Astrocyte (in vitro differentiated cells and primary cell): ENCODE results near the gene LAMTOR3. TPM values are rescaled to one million over a fixed set of nuclear protein-coding genes. Genes with fewer than 3 reads are reported as not detected.

ENCODE experiments used
- DNase-seq: peaks from one replicate; pipeline ENCODE4 v3.0.0-alpha.2; 2010; ENCODE audit warnings: low read depth
- FAIRE-seq: peaks from 2 replicates; lab custom pipeline; 2011; peaks lifted over from hg19 to GRCh38; lab: Jason Lieb, UNC
- H2AFZ ChIP-seq: 2 replicates; pipeline ENCODE4 v1.6.0; 2012; ENCODE audit warnings: low read depth, low read length, inconsistent platforms
- H3K27ac ChIP-seq: 2 replicates; pipeline ENCODE4 v1.5.1; 2011; ENCODE audit warnings: low read depth, low read length, inconsistent platforms
- H3K27me3 ChIP-seq: 2 replicates; pipeline ENCODE4 v1.6.0; 2011; ENCODE audit warnings: low read length, inconsistent platforms; ENCODE audit not compliant: insufficient read depth
- H3K36me3 ChIP-seq: 2 replicates; pipeline ENCODE4 v1.5.1; 2011; ENCODE audit warnings: low read length, inconsistent platforms; ENCODE audit not compliant: insufficient read depth
- H3K4me1 ChIP-seq: 2 replicates; pipeline ENCODE4 v1.5.1; 2011; ENCODE audit warnings: low read length, inconsistent platforms; ENCODE audit not compliant: insufficient read depth
- H3K4me2 ChIP-seq: 2 replicates; pipeline ENCODE4 v1.6.0; 2012; ENCODE audit warnings: low read length, inconsistent platforms
- H3K4me3 ChIP-seq: 2 replicates; pipeline ENCODE4 v1.5.1; 2011; ENCODE audit warnings: low read depth, mild to moderate bottlenecking, low read length, inconsistent platforms; ENCODE audit not compliant: insufficient read depth
- H3K79me2 ChIP-seq: 2 replicates; pipeline ENCODE4 v1.6.0; 2012; ENCODE audit warnings: mild to moderate bottlenecking, low read length, inconsistent platforms; ENCODE audit not compliant: insufficient read depth
- H3K9ac ChIP-seq: 2 replicates; pipeline ENCODE4 v1.6.0; 2012; ENCODE audit warnings: mild to moderate bottlenecking, low read length, inconsistent platforms
- H3K9me3 ChIP-seq: 2 replicates; pipeline ENCODE4 v1.5.1; 2012; ENCODE audit warnings: low read depth, mild to moderate bottlenecking, low read length, inconsistent platforms; ENCODE audit not compliant: insufficient read depth
- H4K20me1 ChIP-seq: 2 replicates; pipeline ENCODE4 v1.6.0; 2012; ENCODE audit warnings: low read length, inconsistent platforms; ENCODE audit not compliant: insufficient read depth
- H3K27ac Mint-ChIP-seq: one replicate; pipeline ENCODE4 v1.8.0; 2021; ENCODE audit warnings: mild to moderate bottlenecking, mixed read lengths; ENCODE audit not compliant: unreplicated experiment
- H3K27me3 Mint-ChIP-seq: one replicate; pipeline ENCODE4 v1.8.0; 2021; ENCODE audit warnings: low read depth, mixed read lengths; ENCODE audit not compliant: unreplicated experiment
- H3K36me3 Mint-ChIP-seq: one replicate; pipeline ENCODE4 v1.8.0; 2021; ENCODE audit warnings: low read depth, mixed read lengths; ENCODE audit not compliant: unreplicated experiment
- H3K4me1 Mint-ChIP-seq: one replicate; pipeline ENCODE4 v1.8.0; 2021; ENCODE audit warnings: low read depth, mixed read lengths; ENCODE audit not compliant: unreplicated experiment
- H3K4me3 Mint-ChIP-seq: one replicate; pipeline ENCODE4 v1.8.0; 2021; ENCODE audit warnings: mild to moderate bottlenecking, moderate library complexity, mixed read lengths; ENCODE audit not compliant: unreplicated experiment
- H3K9me3 Mint-ChIP-seq: one replicate; pipeline ENCODE4 v1.8.0; 2021; ENCODE audit warnings: mild to moderate bottlenecking, mixed read lengths; ENCODE audit not compliant: unreplicated experiment
- CTCF ChIP-seq: IDR thresholded peaks from 2 replicates; pipeline ENCODE4 v1.5.1; 2011; ENCODE audit warnings: low read depth, mild to moderate bottlenecking, inconsistent platforms, low read length, moderate library complexity; ENCODE audit not compliant: insufficient read depth
- EZH2 ChIP-seq: IDR thresholded peaks from 2 replicates; pipeline ENCODE4 v1.6.1; 2012; ENCODE audit warnings: mild to moderate bottlenecking, low read length, inconsistent platforms; ENCODE audit not compliant: insufficient read depth
- total RNA-seq: library from RNA; stranded (reverse); gene quantifications from 2 replicates; pipeline ENCODE4 v1.2.1, GENCODE V29; 2021

Gene LAMTOR3
- total RNA-seq, 1 donor from 2014 or later = 53.9 TPM

- Mint-ChIP-seq H3K27me3 (no peaks in the 10 kb centered on the region), H3K4me1 (peaks cover 5% of the 10 kb centered on the region), H3K36me3 (peaks cover 14% of the 10 kb centered on the region), H3K9me3 (peaks cover 10% of the 10 kb centered on the region), H3K27ac (no peak overlapping the region), H3K4me3 (no peak overlapping the region)
- Histone ChIP-seq H3K9ac (no peak overlapping the region), H2AFZ (no peak overlapping the region), H3K27ac (no peak overlapping the region), H3K27me3 (no peaks in the 10 kb centered on the region), H3K9me3 (peaks cover 5% of the 10 kb centered on the region), H3K4me3 (no peak overlapping the region), H3K79me2 (peaks cover 97% of the 10 kb centered on the region), H3K4me1 (no peaks in the 10 kb centered on the region), H3K36me3 (no peaks in the 10 kb centered on the region), H4K20me1 (peaks cover 50% of the 10 kb centered on the region), H3K4me2 (no peak overlapping the region)
- TF ChIP-seq EZH2 = no peak
- no peak for TF ChIP-seq CTCF
- FAIRE-seq (no peak), DNase-seq (no peak)
Observed at GRCh38 chr4:99934891-99935290, 40.7 kb upstream of the LAMTOR3 start.

DNA sequence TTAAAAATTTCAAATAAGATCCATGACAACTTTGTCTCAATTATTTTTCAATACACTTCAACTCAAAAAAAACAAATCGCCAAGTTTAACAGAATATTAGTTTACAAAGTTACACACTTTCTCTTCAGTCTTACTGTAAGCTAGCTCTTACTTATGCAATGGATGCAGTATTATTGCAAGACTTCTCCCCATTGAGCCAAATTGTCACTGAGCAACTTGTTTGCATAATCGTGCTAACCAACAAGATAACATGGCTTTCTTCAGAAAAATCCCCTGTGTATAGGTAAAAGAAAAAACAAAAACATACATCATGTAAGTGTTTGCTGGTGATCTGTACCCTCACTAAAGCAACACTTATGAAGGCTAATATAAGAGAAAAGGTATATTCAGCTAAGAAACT, 33.3 kb upstream of the LAMTOR3 start:
- Histone ChIP-seq H3K4me1 (no peaks in the 10 kb centered on the region), H3K9me3 (no peaks in the 10 kb centered on the region), H3K27ac (no peak overlapping the region), H2AFZ (no peak overlapping the region), H3K36me3 (peaks cover 10% of the 10 kb centered on the region), H3K9ac (no peak overlapping the region), H3K4me3 (no peak overlapping the region), H3K4me2 (no peak overlapping the region), H3K27me3 (no peaks in the 10 kb centered on the region), H4K20me1 (peaks cover 32% of the 10 kb centered on the region), H3K79me2 (peaks cover 72% of the 10 kb centered on the region)
- no peaks in the 10 kb centered on the region for H3K27me3 Mint-ChIP-seq
- peaks cover 4% of the 10 kb centered on the region for H3K4me1 Mint-ChIP-seq
- no peak overlapping the region for H3K4me3 Mint-ChIP-seq
- no peak overlapping the region for H3K27ac Mint-ChIP-seq
- no peak for TF ChIP-seq CTCF
- TF ChIP-seq EZH2 = no peak
- FAIRE-seq (no peak), DNase-seq (no peak)
- no peaks in the 10 kb centered on the region for H3K9me3 Mint-ChIP-seq
- no peaks in the 10 kb centered on the region for H3K36me3 Mint-ChIP-seq

DNA sequence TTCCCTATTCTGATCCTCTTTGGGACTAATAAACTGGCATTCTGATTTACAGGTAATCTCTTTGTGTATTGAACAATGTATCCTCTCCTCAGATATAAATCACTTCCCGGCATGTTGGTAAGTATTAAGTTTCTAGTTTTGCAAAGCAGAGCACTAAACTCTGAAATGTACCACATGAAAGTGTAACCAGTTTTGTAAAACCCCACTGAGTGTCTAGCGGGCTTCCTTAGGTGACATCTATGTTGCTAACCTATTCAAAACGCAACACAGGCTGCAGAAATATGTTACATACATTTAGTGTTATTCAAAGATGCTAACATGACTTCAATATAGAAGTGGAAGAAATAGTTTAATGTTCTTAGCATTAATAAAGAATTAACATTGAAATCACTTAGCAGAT, 26.9 kb upstream of the LAMTOR3 start:
- Histone ChIP-seq H3K4me2 (no peak overlapping the region), H3K4me1 (no peaks in the 10 kb centered on the region), H3K27me3 (no peaks in the 10 kb centered on the region), H2AFZ (no peak overlapping the region), H3K36me3 (peaks cover 16% of the 10 kb centered on the region), H3K4me3 (no peak overlapping the region), H3K27ac (no peak overlapping the region), H4K20me1 (peaks cover 5% of the 10 kb centered on the region), H3K9me3 (no peaks in the 10 kb centered on the region), H3K79me2 (peaks cover 23% of the 10 kb centered on the region), H3K9ac (no peak overlapping the region)
- no peak for DNase-seq
- FAIRE-seq = no peak
- peaks cover 6% of the 10 kb centered on the region for H3K9me3 Mint-ChIP-seq
- no peak overlapping the region for H3K27ac Mint-ChIP-seq
- no peak overlapping the region for H3K4me3 Mint-ChIP-seq
- no peaks in the 10 kb centered on the region for H3K27me3 Mint-ChIP-seq
- no peak for TF ChIP-seq CTCF
- no peak for TF ChIP-seq EZH2
- H3K4me1 Mint-ChIP-seq = no peaks in the 10 kb centered on the region
- H3K36me3 Mint-ChIP-seq = peaks cover 13% of the 10 kb centered on the region
